Gastroesophageal sphincter (tissue), 3 donors: ENCODE results near the gene TBC1D24.

Source experiments
- CTCF ChIP-seq, 4 experiments: fragments of 200-600 bp in 2 of 4; fragments of 450-650 bp in 2 of 4; sonication (generic) in 1 of 4; IDR thresholded peaks; one replicate each; pipeline ENCODE4 v1.5.1; 2017 to 2019; ENCODE audit warnings: antibody characterized with exemption in 4 of 4, mild to moderate bottlenecking in 2 of 4, moderate library complexity in 2 of 4
- POLR2A ChIP-seq, 2 donors: fragments of 450-650 bp; IDR thresholded peaks; one replicate each; pipeline ENCODE4 v1.6.1; 2017; ENCODE audit warnings: antibody characterized with exemption in 2 of 2, mild to moderate bottlenecking in 2 of 2, moderate library complexity in 1 of 2
- POLR2AphosphoS5 ChIP-seq: sonication (generic); formaldehyde crosslinking; IDR thresholded peaks from one replicate; pipeline ENCODE4 v1.6.1; 2017; ENCODE audit warnings: antibody characterized with exemption

- TF ChIP-seq CTCF (IDR thresholded peaks at IDR 0.05) (no peak), POLR2A (IDR thresholded peaks at IDR 0.05) (no peak), POLR2AphosphoS5 (no peak)
Observed at GRCh38 chr16:2429771-2430663, 44.9 kb upstream of the TBC1D24 start.
